Loucy (cell line): ENCODE data around the gene STPG3.

ENCODE experiments used
- CTCF ChIP-seq: fragments of 200-600 bp; sonication (generic); conservative IDR thresholded peaks from 2 replicates; pipeline ENCODE4 v1.5.1; 2014; ENCODE audit warnings: mild to moderate bottlenecking, antibody characterized with exemption, low read length
- EZH2phosphoT487 ChIP-seq: fragments of 200-600 bp; IDR thresholded peaks from 2 replicates; pipeline ENCODE4 v1.6.1; 2018; ENCODE audit warnings: antibody characterized with exemption, mild to moderate bottlenecking, moderate library complexity, borderline replicate concordance

DNA sequence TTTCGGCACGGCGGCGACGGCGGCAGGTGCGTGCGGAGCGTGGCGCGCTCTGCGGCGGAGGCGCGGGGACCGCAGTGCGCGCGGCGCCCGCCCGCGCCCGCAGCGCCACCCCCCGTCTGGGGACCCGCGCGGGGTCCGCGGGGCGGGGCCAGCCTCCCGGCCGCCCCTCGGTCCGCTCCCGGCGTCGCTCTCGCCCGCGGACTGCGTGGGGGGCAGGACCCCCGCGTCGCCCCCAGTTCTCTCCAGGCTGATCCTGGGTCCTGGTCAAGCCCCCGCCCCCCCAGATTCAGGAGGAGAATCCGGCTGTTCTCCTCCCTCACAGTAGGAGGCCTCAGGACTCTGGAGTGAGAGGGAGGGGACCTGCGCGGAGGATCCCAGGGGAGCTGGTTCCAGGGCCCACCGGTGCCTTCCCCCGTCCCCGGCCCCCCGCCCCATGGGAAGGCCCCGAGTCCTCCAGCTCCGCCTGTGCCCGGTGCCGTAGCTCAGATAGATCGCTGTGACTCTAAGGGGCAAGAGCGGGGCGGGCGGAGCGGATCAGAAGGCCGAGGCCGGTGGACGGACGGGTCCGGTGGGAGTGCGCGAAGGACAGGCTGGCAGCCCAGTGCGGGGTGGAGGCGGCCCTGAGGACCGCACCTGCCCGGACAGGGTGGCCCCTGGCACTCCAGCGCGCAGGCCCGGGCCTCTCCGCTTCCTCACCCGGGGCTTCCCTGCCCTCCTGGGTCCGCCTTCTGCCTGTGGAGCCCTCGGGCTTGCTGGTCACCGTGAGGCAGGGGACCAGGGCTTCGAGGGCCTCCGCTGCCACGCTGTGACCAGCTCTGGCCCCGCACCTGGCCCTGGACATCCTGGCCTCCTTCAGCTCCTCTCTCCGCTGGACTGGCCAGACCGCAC is 28.7 kb upstream of the STPG3 start, which contains the start of gene RNF208:
- TF ChIP-seq CTCF (no peak), EZH2phosphoT487 (no peak)
